C4-2B (cell line): Measurements from ENCODE around the gene MED16.

Experiments
- CTCF ChIP-seq: fragments of 450-650 bp; conservative IDR thresholded peaks from 2 replicates; pipeline ENCODE4 v1.5.1; 2017; ENCODE audit warnings: mild to moderate bottlenecking
- ZFX ChIP-seq: fragments of 450-650 bp; IDR thresholded peaks from 2 replicates; pipeline ENCODE4 v1.6.1; 2017

DNA sequence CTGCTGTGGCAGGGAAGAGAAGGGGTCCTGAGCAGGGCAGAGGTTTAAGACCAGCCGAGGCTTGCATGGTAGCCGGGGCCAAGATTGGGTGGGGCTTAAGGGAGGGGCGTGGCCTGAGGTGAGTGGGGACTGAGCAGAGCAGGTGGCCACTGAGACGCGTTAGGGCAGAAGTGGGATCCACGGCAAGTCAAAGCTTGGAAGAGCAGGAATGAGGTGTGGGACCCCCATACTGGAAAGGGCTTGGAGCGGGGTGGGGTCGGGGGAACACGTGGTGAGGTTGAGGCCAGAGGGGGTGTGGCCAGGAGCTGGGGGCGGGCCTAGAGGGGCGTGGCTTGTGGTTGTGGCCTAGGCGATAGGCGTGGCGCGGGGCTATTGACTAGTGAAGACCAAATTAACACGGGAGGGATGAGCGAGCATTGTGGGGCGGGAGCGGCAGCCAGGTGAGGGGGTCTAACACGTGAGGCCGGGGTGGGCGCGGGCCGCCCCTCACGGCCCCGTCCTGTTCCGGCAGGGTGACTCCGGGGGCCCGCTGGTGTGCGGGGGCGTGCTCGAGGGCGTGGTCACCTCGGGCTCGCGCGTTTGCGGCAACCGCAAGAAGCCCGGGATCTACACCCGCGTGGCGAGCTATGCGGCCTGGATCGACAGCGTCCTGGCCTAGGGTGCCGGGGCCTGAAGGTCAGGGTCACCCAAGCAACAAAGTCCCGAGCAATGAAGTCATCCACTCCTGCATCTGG lies 30.2 kb downstream of the MED16 start:
- no peak for TF ChIP-seq CTCF
- TF ChIP-seq ZFX = no peak
